Colon (tissue), 2 donors: ENCODE results near the gene ANKS1A.
"Not testable (repeated sequence)": the region's sequence is repeated elsewhere in the genome, so short reads cannot be mapped to it uniquely, and the experiment has no call there.

ENCODE experiments used
- FAIRE-seq: peaks from 2 replicates; lab custom pipeline; 2012; peaks lifted over from hg19 to GRCh38; lab: Jason Lieb, UNC
- donor health status: control.
- donor health status: control.

The ANKS1A gene

DNA sequence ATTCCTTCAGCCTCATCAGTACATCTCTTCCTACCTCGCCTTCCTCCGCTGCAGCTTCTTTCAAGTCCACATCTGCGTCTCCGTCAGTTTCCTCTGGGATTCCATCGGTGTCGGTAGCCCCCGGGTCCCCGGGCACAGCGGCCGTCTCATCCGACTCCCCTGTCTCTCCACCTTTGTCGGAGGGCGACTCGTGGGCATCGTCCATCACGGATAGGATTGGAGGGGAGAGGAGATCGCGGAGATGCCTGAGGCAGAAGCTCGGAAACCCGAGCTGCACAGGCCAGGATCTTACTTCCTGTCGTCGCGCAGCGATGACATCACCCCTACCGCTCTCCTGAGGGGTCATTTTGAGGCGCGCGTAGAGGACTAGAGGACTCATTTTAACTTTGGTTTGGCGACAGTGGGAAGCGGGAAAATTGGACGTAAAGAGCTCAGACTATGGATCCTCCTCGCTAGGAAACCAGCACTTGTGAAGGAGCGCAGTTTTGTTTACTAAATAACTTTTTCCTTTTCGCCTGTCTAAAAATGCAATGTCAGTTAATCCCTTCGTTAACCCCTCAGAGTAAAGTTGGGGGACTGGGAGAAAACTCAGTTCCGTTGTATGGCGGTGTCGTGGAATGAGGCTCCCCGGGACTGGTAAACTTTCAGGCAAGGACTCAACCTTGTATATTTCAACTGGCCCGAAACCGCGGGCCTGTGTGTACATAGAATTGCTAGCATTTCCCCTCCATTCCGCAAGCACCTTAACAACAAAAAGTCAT lies 1.1 kb upstream of the ANKS1A start, which contains the start of gene TAF11:
Gene TAF11 (minus strand): TSS at position 290 of the 761 bp plus-strand sequence. CDS start 85 bp downstream, at position 205.
- no peak for FAIRE-seq

DNA sequence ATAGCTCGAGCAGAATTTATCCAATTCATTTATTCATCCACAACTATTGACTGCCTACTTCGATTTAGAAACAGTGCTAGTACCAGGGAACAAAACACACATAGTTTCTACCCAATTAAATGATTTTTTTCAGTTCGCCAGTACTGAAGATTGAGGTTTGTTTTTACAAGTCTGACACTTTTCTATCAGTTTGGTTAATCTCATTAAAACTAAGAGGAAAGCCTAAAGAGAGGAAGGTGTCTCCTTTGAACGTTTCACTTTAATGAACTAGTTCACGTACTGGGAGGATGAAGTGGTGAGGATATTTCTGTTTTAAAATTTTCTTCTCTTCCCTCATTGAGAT lies 570 bp upstream of the ANKS1A start:
- FAIRE-seq = no peak

DNA sequence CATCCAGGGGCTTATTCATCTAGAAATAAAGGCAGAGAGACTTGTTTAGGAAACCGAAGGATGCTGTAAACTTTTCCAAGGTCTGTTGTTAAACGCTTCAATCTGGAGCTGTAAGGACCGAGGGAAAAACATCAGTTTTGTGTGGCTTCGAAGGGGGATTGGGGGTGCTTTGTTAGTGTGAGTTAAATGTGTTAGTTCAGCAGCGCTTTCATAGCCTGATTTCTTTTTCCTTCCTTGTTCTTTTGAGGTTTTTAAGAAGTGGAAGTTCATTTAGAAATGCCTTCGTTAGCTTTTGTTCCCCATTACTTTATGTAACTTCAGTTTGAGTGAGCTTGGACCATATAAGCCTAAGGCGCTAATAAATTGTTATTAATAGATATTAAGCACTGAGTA lies 1.5 kb downstream of the ANKS1A start:
- FAIRE-seq = no peak

DNA sequence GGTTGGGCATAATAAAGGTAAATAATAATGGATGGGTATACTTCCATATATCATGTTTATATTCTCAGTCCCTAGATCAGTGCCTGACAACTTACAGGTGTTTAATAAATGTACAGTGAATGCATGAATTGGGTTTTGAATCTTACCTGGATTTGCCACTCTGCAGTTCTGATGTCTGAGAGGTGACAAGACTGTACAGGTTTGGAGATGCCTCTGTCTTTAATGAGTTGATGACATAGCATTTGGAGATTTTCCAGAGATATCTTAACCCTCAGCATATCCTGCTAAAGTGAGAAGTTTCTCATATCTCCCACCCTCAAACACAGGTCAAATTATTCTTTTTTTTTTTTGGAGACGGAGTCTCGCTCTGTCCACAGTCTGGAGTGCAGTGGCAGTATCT lies 2.2 kb downstream of the ANKS1A start:
- no peak for FAIRE-seq

DNA sequence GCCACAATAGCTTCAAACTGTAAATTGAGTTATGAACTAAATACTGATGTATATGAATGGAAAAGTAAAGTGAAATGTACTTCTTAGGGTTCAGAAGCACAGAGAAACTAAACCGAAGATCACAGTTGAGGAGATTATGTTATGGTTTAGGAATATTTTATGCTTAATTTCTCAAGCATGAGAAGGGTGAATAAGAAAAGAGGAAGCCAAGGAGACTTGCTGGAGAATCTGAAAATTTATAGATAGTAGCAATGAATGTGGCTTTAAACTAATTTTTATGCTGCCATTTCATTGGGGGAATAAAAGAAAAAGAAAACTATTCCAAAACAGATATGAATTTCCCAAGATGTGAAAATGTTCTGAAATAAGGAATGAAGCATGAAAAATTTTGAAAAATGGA lies 5.6 kb downstream of the ANKS1A start:
- FAIRE-seq = no peak

DNA sequence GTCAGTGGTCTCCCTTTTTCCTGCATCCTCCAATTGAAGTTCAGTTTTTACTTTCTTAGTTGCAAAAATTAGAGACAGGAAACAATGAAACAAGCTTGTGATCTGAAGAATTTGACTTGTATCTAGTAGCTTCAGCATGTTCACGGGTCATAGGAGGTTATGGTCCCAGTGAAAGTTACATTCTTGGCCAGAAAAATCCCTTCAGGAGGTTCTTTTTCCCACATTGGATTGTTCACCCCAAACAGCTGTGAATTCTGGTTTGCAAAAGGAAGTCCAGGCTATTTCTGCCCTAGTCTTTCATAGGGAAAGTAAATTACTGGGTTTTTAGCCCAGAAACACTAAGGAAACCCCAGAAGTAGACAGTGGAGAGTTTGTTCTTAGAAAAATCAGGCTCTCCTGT lies 8.1 kb downstream of the ANKS1A start:
- FAIRE-seq = no peak

DNA sequence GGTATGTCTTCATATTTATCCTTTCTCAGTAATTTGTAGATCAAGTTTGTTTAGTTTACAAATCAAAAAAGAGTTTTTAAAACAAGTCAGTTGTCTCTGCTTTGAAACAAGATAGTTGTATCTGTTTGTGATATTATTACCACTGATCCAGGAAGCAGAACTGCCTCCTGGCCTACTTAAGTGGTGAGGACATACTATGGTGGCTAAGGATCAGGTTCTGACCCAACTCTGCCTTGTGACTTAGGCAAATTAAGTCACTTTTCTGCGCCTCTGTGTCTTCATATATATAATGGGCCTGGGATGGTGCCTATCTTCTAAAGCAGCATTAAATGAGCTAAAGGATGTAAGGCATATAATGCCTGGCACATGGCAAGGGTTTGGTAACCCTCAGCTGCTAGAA lies 8.7 kb downstream of the ANKS1A start:
- no peak for FAIRE-seq

DNA sequence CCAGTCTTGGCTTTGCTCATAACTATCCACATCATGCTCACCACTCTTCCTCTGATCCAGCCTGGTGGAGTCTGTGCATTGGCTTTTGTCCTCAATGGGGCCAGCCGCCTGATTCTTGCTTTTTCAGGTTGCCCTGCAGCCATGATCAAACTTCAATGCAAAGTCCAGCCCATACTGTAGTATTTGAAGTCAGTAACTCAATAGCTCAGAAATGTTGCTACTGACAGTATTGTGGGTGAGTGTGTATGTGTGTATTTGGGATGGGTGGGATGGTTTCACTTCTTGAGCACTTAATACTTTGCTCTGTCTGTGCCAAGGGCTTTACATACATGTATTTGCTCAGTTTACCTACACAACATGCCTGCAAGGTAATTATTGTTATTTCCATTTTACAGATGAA lies 10.7 kb downstream of the ANKS1A start:
- not testable (repeated sequence) for FAIRE-seq

DNA sequence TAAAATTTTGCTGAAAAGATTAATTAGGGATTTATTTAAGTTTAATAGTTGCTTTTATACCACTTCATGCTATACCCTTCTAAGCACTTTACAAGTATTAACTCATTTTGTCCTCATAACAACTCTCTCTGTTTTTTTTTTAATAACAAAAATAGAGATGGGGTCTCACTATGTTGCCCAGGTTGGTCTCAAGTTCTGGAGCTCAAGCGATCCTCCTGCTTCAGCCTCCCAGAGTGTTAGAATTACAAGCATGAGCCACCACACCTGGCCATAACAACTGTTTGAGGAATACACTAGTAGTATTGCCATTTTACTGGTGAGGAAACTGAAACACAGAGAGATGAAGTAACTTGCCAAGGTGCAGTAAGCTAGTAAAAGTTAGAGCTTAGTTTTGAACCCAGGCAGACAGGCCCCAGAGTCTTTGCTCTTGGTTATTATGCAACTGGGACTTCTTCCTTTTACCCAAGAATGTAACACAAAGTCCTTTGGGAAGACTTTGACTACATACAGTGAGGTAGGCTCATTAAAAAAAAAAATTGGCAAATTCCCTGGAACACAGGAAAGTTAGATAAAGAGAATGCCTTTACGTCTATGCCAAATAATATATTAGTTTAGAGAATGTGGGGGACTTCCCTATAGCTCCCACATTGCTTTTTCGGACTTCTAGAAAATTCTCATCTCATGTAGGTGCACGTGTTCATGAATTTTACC lies 11.4 kb downstream of the ANKS1A start:
- FAIRE-seq = no peak

DNA sequence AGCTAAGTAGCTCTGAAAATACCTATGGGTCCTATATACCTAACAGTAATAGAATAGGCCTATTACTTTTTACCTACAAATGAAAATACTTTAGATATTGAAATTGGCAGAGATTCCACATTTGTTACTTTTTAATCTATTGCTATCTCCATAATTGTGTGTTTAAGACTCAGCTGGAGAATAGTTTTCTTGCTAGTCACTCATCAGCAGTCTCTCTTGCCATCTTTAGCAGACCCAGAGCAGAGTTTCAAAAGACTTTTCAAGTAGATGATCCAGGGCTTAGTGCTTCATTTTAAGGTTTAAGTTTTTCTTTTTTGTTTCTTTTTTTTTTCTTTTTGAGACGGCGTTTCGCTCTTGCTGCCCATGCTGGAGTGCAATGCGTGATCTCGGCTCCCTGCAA lies 12.9 kb downstream of the ANKS1A start:
- FAIRE-seq = no peak

DNA sequence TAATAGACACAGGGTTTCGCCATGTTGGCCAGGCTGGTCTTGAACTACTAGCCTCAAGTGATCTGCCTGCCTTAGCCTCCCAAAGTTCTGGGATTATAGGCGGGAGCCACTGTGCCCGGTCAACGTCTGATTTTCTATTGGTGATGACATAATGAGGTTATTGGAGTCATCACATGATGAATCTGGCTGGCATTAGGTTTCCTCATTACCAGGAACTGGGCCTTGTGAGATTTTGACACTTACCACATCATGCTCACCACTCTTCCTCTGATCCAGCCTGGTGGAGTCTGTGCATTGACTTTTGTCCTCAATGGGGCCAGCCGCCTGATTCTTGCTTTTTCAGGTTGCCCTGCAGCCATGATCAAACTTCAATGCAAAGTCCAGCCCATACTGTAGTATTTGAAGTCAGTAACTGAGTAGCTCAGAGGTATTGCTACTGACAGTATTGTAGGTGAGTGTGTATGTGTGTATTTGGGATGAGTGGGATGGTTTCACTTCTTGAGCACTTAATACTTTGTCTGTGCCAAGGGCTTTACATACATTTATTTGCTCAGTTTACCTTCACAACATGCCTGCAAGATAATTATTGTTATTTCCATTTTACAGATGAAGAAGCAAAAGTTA lies 16.0 kb downstream of the ANKS1A start:
- FAIRE-seq = no peak

DNA sequence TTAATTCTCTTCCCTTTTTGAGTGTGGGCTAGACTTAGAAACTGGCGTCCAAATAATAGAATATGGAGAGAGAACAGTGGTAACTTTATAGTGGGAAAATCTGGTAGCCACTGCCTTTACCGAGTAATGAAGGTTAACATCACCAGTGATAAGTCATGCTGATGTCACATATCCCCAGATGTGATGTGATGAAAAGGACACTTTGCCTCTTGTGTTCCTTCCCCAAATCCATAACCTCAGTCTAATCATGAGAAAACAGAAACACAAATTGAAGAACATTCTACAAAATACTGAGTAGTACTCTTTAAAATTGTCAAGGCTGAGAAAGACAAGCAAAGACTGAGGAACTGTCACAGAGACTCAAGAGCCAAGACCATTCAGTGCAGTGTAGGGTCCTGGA lies 17.8 kb downstream of the ANKS1A start:
- no peak for FAIRE-seq

DNA sequence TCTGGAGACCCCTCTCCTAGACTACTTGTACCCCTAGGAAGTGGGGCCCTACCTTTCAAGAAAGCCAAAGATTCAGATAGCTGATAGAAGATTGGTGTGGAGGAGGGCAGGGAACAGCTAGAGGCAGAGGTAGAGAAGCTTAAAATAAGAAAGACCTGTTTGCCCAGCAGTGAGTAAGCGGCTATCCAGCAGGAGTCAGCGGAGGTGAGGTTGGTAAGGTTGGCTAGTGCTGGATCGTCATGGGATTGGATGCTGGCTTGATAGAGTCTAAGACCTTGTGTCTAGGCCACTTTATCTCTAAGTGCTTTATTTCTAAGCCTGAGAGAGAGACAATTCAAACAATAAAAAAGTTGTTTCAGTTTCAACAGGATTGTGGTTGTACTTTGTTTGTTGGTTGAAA lies 19.1 kb downstream of the ANKS1A start:
- no peak for FAIRE-seq

DNA sequence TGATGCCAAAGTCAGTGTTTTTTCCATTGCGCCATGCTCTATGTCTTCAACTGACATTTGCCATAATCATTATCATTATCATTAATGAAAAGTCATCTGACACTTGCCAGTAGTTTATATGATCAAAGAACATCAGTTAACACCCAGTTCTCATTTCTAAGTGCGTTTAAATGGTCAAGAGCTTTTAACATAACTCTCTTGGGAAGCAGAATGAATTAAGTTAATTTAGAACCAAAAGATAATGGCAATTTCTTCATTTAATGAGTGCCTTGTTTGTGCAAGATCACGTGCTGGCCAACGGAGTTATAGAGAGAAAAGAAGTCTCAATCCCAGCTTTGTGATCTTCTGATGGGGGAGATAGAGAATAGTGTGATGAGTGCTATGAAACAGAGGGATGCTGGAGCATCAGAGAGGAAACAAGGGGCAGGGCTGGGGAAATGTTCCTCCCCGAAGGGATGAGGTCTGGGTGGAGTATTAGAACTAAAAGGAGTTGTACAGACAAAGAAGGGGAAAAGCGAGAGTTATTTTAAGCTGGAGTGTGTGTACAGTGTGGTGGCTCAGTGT lies 20.3 kb downstream of the ANKS1A start:
- FAIRE-seq = no peak

DNA sequence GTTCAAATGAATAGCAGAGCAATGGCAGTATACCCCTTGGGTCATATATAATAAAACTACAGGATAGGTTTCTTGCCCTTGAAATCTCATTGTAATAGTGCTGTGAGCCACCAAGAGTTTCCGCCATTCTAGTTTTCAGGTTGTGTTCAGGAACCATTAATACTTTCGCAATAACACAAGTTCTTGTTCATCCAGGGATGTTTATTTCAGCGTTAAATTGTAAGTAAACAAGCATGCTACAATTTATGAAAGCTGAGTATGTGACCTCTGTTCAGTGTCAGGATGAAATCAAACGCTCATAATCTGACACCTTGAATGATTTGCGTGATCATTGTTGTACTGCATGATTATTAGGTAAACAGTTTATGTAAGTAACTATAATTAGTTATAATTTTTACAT lies 22.8 kb downstream of the ANKS1A start:
- no peak for FAIRE-seq

DNA sequence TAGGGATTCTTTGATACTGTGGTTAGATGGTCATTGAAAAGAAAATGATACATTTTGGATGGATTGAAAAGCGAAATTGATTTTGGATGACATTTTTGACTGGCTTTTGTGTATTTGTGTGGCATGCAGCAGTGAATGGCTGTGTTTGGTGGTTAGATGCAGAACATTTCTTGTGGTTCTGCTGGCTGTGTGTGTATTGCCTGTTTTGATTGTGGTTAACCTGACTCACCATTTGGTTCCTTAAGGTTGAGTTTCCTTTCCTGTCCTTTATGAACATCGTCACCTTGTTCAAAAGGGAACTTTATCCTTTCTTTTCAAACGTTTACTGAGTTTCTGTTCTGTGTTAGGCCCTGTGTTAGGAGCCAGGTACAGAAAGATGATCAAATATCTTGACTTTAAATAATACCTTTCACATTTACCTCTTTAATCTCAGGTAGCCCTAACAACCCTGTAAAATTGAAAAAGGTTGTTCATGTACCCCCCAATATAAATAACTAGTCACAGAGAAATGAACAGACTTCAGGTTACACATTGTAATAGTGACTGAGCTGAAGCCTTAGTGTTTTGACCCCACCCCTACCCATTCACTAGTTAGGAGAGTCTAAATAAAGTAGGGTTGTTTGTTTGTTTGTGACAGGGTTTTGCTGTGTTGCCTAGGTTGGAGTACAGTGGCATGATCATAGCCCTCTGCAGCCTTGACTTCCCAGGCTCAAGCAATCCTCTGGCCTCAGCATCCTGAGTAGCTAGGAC lies 23.8 kb downstream of the ANKS1A start:
- no peak for FAIRE-seq

DNA sequence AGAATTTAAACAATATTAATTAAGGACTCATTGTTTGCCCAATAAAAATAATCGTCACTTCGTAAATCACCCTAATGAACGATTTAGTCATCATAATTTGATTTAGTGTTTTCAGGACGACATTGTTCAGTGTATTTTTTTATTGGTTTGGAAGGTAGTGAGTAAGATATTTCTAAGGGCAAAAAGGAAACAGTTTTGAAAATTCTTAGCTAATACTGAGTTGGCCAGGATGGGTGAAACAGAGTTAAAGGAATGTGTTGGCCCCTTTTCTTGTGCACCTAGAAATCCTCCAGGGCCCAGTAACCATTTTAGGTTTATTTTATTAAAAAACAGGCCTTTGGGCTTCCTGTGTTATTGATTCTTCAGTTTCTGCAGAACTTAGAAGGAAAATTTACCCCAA lies 25.3 kb downstream of the ANKS1A start:
- FAIRE-seq = no peak

DNA sequence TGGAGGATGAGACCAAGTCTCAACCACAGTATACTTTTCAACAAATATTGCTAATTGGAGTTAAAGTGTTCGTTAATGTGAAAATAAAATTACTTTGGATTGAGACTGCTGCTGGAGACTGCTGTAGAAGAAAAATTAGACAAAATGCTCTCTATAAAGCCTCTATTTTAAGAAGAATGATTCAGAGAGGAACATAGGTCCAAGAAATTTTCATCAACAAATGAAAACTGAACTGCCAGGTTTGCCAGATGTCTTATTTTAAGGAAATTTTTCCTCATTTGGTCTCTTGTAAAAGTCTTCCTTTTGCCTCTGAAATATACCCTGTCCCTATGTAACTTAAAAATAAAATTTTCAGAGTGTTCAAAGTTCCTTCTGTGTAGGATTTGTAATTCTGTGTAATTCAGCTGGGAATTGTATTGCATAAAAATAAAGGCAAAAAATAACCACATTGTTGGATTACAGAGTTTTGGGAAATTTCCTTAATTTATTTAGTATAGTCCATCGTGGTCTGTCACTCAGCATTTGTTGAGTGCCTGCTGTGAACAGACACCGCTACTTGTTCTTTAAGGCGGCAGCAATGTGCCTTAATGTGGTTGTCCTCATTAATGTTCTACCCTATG lies 27.4 kb downstream of the ANKS1A start:
- FAIRE-seq = no peak

DNA sequence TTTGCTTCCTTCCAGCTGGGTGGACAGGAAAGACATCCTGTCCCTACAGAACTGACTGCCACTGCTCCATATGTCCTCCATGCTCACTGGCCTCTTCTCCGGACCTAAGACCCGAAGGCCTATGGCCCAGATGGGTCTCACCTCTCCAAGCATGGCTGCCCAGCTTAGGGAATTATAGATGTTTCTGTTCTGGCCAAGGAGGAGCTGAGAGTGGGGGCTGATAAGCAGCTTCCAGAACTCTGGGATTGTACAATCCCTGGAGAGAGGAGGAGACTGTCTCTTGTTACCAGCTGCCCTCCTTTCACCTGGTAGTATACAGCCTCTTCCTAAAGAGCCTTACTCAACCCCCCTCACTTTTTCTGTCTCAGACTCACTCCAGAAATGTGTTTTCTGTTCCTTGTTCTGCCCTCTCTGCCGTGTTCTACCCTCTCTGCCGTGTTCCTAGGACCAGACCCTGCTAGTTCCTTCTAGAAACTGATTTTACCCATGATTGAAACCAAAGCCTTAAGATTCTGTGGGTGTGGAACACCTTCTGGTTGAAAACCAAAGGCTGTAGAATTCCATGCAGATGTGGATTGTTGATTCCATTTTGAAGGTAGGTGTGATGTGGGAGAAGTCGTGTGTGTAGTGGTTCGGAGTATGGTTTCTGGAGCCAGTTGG lies 28.7 kb downstream of the ANKS1A start:
- FAIRE-seq = no peak

DNA sequence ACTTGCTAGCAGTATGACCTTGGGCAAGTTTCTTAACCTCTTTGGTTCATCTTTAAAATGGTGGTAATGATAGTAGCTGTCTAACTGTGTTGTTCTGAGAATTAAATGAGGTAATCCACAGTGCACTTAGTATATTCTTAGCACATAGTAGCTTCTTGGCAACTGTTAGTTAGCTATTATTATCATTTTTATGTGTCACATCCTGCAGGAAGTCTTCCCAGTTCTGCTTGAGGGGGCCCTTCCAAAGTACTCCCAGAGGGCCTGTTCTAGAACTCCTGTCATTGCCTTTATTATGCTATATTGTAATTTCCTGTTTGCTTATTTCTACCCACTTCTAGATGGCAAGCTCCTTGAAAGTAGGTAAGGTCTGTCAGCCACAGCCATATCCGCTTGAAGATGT lies 30.6 kb downstream of the ANKS1A start:
- FAIRE-seq = no peak

DNA sequence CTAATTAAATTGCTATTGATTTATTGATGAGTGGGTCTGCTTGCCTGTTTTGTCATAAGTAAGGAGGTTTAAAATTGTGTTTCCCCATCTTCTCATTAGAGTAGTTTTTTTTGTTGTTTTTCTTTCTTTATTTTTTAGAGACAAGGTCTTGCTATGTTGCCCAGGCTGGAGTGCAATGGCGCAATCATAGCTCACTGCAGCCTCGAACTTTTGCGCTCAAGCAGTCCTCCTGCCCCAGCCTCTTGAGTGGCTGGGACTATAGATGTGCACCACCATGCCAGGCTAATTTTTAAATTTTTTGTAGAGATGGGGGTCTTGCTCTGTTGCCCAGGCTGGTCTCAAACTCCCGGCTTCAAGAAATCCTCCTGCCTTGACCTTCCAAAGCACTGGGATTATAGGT lies 31.0 kb downstream of the ANKS1A start:
- no peak for FAIRE-seq
